GM12891 (cell line): ENCODE results near the gene UBE2R2.

Experiments
- POLR2A ChIP-seq: IDR thresholded peaks from 2 replicates; pipeline ENCODE4 v1.6.1; 2011; ENCODE audit warnings: low read depth, low read length, control low read depth
- POLR2AphosphoS5 ChIP-seq: IDR thresholded peaks from 2 replicates; pipeline ENCODE4 v1.6.1; 2011; ENCODE audit warnings: low read depth, low read length, control low read depth

DNA sequence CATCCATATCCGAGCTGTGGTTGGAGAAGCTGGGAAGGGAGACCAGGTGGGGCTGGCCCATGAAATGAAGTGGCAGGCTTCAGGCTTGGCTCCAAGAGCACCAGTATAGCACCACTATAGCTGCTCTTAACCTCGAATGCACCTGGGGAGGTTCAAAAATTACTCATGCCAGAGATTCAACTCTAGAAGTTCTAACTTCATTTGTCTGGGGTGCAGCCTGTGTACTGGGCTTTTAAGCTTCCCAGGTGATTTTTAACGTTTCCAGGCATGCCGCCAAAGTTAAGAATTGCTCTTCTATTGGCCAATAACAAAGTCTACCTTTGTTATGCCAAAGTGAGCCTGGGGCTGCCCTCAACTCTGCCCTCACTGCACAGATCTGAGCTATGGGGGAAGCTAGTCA lies 21.1 kb upstream of the UBE2R2 start:
- TF ChIP-seq POLR2A (no peak), POLR2AphosphoS5 (no peak)
